A549 treated with RU486 at 1 μM for 4 hours (cell line): Measurements from ENCODE around the gene HBA1. TPM values are rescaled to one million over a fixed set of nuclear protein-coding genes. Genes with fewer than 3 reads are reported as not detected.

Experiments
- total RNA-seq: library from RNA; stranded (reverse); fragments of 200-300 nt; extraction: Qiagen RNA extraction; gene quantifications from 5 replicates; pipeline ENCODE4 v1.2.3, GENCODE V29; 2022; ENCODE audit warnings: low read depth

The HBA1 gene
- 0.55 to 1.8 TPM (median 1.1 TPM) in 4 of 5 replicates, not detected in the other for total RNA-seq

GRCh38 chr16:176477-177382 lies at the start of gene HBA1:
HBA1 (plus strand) TSS chr16:176680; CDS start chr16:176717, 37 bp downstream.

GRCh38 chr16:152141-153128 lies 24.0 kb upstream of the HBA1 start, which contains the start of gene HBZ:
HBZ (plus strand) TSS chr16:152644; CDS start chr16:152910, 266 bp downstream.

GRCh38 chr16:165539-166374 lies 10.7 kb upstream of the HBA1 start, which contains the start of gene HBM:
HBM (plus strand) TSS chr16:165978; CDS start chr16:165998, 20 bp downstream.

DNA sequence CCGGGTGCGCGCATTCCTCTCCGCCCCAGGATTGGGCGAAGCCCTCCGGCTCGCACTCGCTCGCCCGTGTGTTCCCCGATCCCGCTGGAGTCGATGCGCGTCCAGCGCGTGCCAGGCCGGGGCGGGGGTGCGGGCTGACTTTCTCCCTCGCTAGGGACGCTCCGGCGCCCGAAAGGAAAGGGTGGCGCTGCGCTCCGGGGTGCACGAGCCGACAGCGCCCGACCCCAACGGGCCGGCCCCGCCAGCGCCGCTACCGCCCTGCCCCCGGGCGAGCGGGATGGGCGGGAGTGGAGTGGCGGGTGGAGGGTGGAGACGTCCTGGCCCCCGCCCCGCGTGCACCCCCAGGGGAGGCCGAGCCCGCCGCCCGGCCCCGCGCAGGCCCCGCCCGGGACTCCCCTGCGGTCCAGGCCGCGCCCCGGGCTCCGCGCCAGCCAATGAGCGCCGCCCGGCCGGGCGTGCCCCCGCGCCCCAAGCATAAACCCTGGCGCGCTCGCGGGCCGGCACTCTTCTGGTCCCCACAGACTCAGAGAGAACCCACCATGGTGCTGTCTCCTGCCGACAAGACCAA lies 4.0 kb upstream of the HBA1 start, which contains the start of gene HBA2:
TSS of gene HBA2 (plus strand) at position 503 of the 568 bp plus-strand sequence. CDS start at position 540, 37 bp downstream.

DNA sequence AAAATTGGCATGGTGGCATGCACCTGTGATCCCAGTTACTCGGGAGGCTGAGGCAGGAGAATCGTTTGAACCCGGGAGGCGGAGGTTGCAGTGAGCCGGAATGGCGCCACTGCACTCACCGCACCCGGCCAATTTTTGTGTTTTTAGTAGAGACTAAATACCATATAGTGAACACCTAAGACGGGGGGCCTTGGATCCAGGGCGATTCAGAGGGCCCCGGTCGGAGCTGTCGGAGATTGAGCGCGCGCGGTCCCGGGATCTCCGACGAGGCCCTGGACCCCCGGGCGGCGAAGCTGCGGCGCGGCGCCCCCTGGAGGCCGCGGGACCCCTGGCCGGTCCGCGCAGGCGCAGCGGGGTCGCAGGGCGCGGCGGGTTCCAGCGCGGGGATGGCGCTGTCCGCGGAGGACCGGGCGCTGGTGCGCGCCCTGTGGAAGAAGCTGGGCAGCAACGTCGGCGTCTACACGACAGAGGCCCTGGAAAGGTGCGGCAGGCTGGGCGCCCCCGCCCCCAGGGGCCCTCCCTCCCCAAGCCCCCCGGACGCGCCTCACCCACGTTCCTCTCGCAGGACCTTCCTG lies 3.7 kb downstream of the HBA1 start, which contains the start of gene HBQ1:
TSS of gene HBQ1 (plus strand) at position 359 of the 575 bp plus-strand sequence. CDS start at position 387, 28 bp downstream.

Other genes with a start within 250 kb of the HBA1 start
- gene POLR3K, start 123.1 kb upstream of the HBA1 start, total RNA-seq: 35.9 to 42.8 TPM (median 42.4 TPM) in 5 replicates
- gene SNRNP25, start 122.9 kb upstream of the HBA1 start, total RNA-seq: 56.8 to 85.9 TPM (median 71.1 TPM) in 5 replicates
- 17.0 to 29.1 TPM (median 25.8 TPM) in 5 replicates for gene RHBDF1, start 104.0 kb upstream of the HBA1 start, total RNA-seq
- 61.0 to 78.2 TPM (median 72.5 TPM) in 5 replicates for gene MPG, start 98.5 kb upstream of the HBA1 start, total RNA-seq
- gene NPRL3, start 38.0 kb upstream of the HBA1 start, total RNA-seq: 21.2 to 30.4 TPM (median 27.7 TPM) in 5 replicates
- 0.14 TPM in 1 of 5 replicates, not detected in the others for gene HBZ, start 24.0 kb upstream of the HBA1 start, total RNA-seq
- gene HBM, start 10.7 kb upstream of the HBA1 start, total RNA-seq: not detected in 5 replicates
- gene HBA2, start 3.8 kb upstream of the HBA1 start, total RNA-seq: 0.55 to 0.80 TPM (median 0.57 TPM) in 3 of 5 replicates, not detected in the others
- 6.1 to 7.9 TPM (median 6.9 TPM) in 5 replicates for gene HBQ1, start 3.8 kb downstream of the HBA1 start, total RNA-seq
- gene LUC7L, start 52.8 kb downstream of the HBA1 start, total RNA-seq: 42.5 to 51.2 TPM (median 50.0 TPM) in 5 replicates
- 40.5 to 52.4 TPM (median 48.2 TPM) in 5 replicates for gene FAM234A, start 58.1 kb downstream of the HBA1 start, total RNA-seq
- 2.7 to 5.9 TPM (median 4.2 TPM) in 5 replicates for gene RGS11, start 99.3 kb downstream of the HBA1 start, total RNA-seq
- 1.8 to 3.6 TPM (median 2.5 TPM) in 5 replicates for gene ARHGDIG, start 103.9 kb downstream of the HBA1 start, total RNA-seq
- gene PDIA2, start 106.5 kb downstream of the HBA1 start, total RNA-seq: 0.13 to 0.64 TPM (median 0.31 TPM) in 4 of 5 replicates, not detected in the other
- 30.0 to 37.7 TPM (median 35.5 TPM) in 5 replicates for gene AXIN1, start 176.0 kb downstream of the HBA1 start, total RNA-seq
- gene MRPL28, start 193.9 kb downstream of the HBA1 start, total RNA-seq: 119 to 135 TPM (median 129 TPM) in 5 replicates
- 27.5 to 40.7 TPM (median 35.0 TPM) in 5 replicates for gene PGAP6, start 205.3 kb downstream of the HBA1 start, total RNA-seq
- gene NME4, start 220.5 kb downstream of the HBA1 start, total RNA-seq: 286 to 471 TPM (median 425 TPM) in 5 replicates
- gene DECR2, start 225.2 kb downstream of the HBA1 start, total RNA-seq: 18.8 to 30.2 TPM (median 25.3 TPM) in 5 replicates
- gene RAB11FIP3, start 249.0 kb downstream of the HBA1 start, total RNA-seq: 16.4 to 22.4 TPM (median 18.8 TPM) in 5 replicates